ENCODE measurements around the gene SGMS1. TPM values are rescaled to one million over a fixed set of nuclear protein-coding genes. Genes with fewer than 3 reads are reported as not detected.
A peak's percentile ranks its signal among the peaks of the same experiment; 100 is the strongest.

Gene SGMS1
- total RNA-seq, 1 donor from 2014 or later = 93.8 TPM

DNA sequence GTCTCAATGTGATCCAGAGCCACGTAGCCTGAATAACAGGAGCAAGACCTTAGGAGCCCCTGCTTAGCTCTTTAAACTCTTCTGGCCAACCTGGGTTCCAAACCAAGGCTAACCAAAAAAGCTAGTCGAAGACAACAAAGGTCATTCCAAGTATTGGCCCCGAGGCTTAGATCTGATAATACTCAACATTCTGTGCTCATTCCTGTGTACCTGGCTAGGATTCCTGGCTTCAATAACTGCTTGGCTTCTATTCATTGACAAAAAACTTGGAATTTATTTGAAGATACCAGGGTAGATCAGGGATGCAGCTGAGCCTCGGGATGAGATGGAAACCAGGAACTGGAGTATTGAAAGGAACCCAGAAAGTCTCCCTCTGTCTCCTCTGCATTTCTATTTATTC, 4.1 kb upstream of the SGMS1 start:
- intact Hi-C loops (cut with DNase I) = loop anchor here (10.0 kb wide), 2 partner anchors 73 to 213 kb away; no protein-coding TSS in a partner anchor
- Histone ChIP-seq H3K4me3 (no peak overlapping the region), H3K27me3 (no peaks in the 10 kb centered on the region), H3K36me3 (no peaks in the 10 kb centered on the region), H3K27ac (no peak overlapping the region), H3K9me3 (no peaks in the 10 kb centered on the region), H3K4me1 (peaks cover 6% of the 10 kb centered on the region)
- no peak for DNase-seq (ENCODE audit: extremely low spot score in 2 of 2)
- TF ChIP-seq POLR2AphosphoS5 (IDR thresholded peaks at IDR 0.05; ENCODE audit: insufficient read depth in 1 of 2, low read depth in 1 of 2) (no peak), CTCF (IDR thresholded peaks at IDR 0.05) (no peak), POLR2A (IDR thresholded peaks at IDR 0.05) (no peak)

- Histone ChIP-seq H3K36me3 (no peaks in the 10 kb centered on the region), H3K9me3 (no peaks in the 10 kb centered on the region), H3K27ac (no peak overlapping the region), H3K4me1 (peaks cover 6% of the 10 kb centered on the region), H3K4me3 (no peak overlapping the region), H3K27me3 (no peaks in the 10 kb centered on the region)
- DNase-seq (ENCODE audit: extremely low spot score in 2 of 2) = no peak
- TF ChIP-seq CTCF (IDR thresholded peaks at IDR 0.05) = no peak
- no peak for TF ChIP-seq POLR2A (IDR thresholded peaks at IDR 0.05)
- no peak for TF ChIP-seq POLR2AphosphoS5 (IDR thresholded peaks at IDR 0.05; ENCODE audit: insufficient read depth in 1 of 2, low read depth in 1 of 2)
- intact Hi-C loops (cut with DNase I) = loop anchor here (10.0 kb wide), 2 partner anchors 73 to 213 kb away; no protein-coding TSS in a partner anchor
Observed at GRCh38 chr10:50627443-50627842, 3.7 kb upstream of the SGMS1 start.

- TF ChIP-seq POLR2AphosphoS5 (IDR thresholded peaks at IDR 0.05; ENCODE audit: insufficient read depth in 1 of 2, low read depth in 1 of 2) (no peak), CTCF (IDR thresholded peaks at IDR 0.05) (no peak), POLR2A (IDR thresholded peaks at IDR 0.05) (no peak)
- DNase-seq (ENCODE audit: extremely low spot score in 2 of 2) = no peak
- no peaks in the 10 kb centered on the region for H3K27me3 ChIP-seq
- no peaks in the 10 kb centered on the region for H3K9me3 ChIP-seq
- H3K4me3 ChIP-seq = peak overlapping the region; percentile 86 to 89
- peak overlapping the region; percentile 98 for H3K27ac ChIP-seq
- no peaks in the 10 kb centered on the region for H3K36me3 ChIP-seq
- intact Hi-C loops (cut with DNase I) = loop anchor here (10.0 kb wide), 2 partner anchors 71 to 211 kb away; no protein-coding TSS in a partner anchor
- peaks cover 18% of the 10 kb centered on the region for H3K4me1 ChIP-seq
Observed at GRCh38 chr10:50625649-50626132, 1.9 kb upstream of the SGMS1 start.

DNA sequence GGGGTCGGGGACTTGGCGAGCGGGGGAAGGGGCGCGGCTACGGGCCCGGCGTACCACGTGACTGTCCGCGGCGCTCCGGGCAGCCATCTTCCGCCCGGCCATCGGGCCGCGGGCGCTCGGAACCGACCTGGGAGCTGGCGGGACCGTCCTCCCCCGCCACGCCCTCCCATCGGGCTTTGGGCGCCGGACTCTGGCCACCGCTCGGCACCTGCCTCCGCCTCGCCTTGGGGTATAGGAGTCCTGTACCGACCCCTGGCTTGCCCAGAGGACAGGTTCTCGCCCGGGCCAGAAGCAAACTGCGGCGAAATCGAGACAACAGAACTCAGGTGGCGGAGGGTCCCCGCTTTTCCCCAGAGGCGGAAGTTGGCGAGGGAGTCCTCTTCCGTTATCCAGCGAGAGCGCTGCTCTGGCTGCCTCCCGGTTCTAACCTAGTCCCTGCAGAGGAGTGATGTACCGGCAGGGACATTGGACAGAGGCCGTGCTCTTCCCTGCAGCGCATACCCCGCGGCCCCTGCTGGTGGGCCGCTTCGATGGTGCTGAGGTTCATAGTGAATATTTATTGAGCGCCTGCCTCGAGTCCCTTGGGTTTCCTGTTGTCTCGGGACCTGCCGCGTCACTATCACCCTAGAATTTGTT, 1.2 kb upstream of the SGMS1 start:
- Histone ChIP-seq H3K4me1 (peaks cover 25% of the 10 kb centered on the region), H3K9me3 (no peaks in the 10 kb centered on the region), H3K27me3 (no peaks in the 10 kb centered on the region), H3K27ac (peak overlapping the region; percentile 98), H3K4me3 (peak overlapping the region; percentile 86 to 89), H3K36me3 (no peaks in the 10 kb centered on the region)
- intact Hi-C loops (cut with DNase I) = loop anchor here (10.0 kb wide), 2 partner anchors 70 to 210 kb away; no protein-coding TSS in a partner anchor
- TF ChIP-seq POLR2AphosphoS5 (IDR thresholded peaks at IDR 0.05; ENCODE audit: insufficient read depth in 1 of 2, low read depth in 1 of 2) (peak in 1 of 2 donors; percentile 6), CTCF (IDR thresholded peaks at IDR 0.05) (peak; percentile 28 to 65 (median 35)), POLR2A (IDR thresholded peaks at IDR 0.05) (peak in 1 of 2 donors; percentile 3)
- peak in 1 of 2 donors; percentile 92 for DNase-seq (ENCODE audit: extremely low spot score in 2 of 2)

GRCh38 chr10:50624413-50624865, 683 bp upstream of the SGMS1 start:
- Histone ChIP-seq H3K27ac (peak overlapping the region; percentile 98), H3K27me3 (no peaks in the 10 kb centered on the region), H3K36me3 (no peaks in the 10 kb centered on the region), H3K4me3 (peak overlapping the region; percentile 86 to 89), H3K9me3 (no peaks in the 10 kb centered on the region), H3K4me1 (peaks cover 31% of the 10 kb centered on the region)
- DNase-seq (ENCODE audit: extremely low spot score in 2 of 2) = peak in 1 of 2 donors; percentile 98
- peak; percentile 77 to 93 for TF ChIP-seq POLR2AphosphoS5 (IDR thresholded peaks at IDR 0.05; ENCODE audit: insufficient read depth in 1 of 2, low read depth in 1 of 2)
- TF ChIP-seq CTCF (IDR thresholded peaks at IDR 0.05) = peak in 1 of 3 experiments; percentile 7
- peak in 1 of 2 donors; percentile 90 for TF ChIP-seq POLR2A (IDR thresholded peaks at IDR 0.05)
- intact Hi-C loops (cut with DNase I) = loop anchor here (10.0 kb wide), 2 partner anchors 70 to 210 kb away; no protein-coding TSS in a partner anchor

Data from vagina (tissue), 2 donors.